Fibroblast of villous mesenchyme (primary cell): ENCODE data around the gene NGF. TPM values are rescaled to one million over a fixed set of nuclear protein-coding genes. Genes with fewer than 3 reads are reported as not detected.

Experiments
- DNase-seq: peaks from one replicate; pipeline ENCODE4 v3.0.0-alpha.2; 2010; ENCODE audit warnings: low read depth
- H3K4me3 ChIP-seq: 2 replicates; pipeline ENCODE4 v1.5.1; 2011; ENCODE audit warnings: low read depth, mild to moderate bottlenecking, low read length
- total RNA-seq: library from RNA; depleted of rRNA; stranded (reverse); fragments of >200 nt; gene quantifications from 2 replicates; pipeline ENCODE4 v1.2.3, GENCODE V29; 2012
- TF ChIP-seq, protein P1 (sequence below): IDR thresholded peaks from 2 replicates; pipeline ENCODE4 v1.5.1; 2012; ENCODE audit warnings: low read depth, mild to moderate bottlenecking, low read length; ENCODE audit not compliant: insufficient read depth

The NGF gene
- total RNA-seq, 1 donor = 0.86 TPM

DNA sequence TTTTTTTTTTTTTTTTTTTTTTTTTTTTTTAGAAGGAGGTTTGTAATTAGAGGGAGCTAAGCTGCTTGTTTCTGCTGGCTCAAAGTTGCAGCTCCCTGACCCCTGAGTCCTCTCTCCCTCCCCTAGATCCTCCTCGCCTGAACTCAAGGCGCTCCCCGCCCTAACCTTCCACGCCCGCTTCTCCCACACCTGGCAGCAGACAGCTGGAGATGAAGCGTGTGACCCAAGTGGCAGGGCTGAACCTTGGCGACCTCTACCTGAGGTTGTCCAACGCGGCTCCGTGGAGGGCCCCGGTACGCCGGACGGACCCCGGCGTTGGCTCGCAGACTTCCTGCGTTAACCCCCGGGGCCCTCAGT is 795 bp downstream of the NGF start:
- peak overlapping the region; percentile 64 for H3K4me3 ChIP-seq
- TF ChIP-seq, protein P1, sequence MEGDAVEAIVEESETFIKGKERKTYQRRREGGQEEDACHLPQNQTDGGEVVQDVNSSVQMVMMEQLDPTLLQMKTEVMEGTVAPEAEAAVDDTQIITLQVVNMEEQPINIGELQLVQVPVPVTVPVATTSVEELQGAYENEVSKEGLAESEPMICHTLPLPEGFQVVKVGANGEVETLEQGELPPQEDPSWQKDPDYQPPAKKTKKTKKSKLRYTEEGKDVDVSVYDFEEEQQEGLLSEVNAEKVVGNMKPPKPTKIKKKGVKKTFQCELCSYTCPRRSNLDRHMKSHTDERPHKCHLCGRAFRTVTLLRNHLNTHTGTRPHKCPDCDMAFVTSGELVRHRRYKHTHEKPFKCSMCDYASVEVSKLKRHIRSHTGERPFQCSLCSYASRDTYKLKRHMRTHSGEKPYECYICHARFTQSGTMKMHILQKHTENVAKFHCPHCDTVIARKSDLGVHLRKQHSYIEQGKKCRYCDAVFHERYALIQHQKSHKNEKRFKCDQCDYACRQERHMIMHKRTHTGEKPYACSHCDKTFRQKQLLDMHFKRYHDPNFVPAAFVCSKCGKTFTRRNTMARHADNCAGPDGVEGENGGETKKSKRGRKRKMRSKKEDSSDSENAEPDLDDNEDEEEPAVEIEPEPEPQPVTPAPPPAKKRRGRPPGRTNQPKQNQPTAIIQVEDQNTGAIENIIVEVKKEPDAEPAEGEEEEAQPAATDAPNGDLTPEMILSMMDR = no peak
- DNase-seq = no peak

DNA sequence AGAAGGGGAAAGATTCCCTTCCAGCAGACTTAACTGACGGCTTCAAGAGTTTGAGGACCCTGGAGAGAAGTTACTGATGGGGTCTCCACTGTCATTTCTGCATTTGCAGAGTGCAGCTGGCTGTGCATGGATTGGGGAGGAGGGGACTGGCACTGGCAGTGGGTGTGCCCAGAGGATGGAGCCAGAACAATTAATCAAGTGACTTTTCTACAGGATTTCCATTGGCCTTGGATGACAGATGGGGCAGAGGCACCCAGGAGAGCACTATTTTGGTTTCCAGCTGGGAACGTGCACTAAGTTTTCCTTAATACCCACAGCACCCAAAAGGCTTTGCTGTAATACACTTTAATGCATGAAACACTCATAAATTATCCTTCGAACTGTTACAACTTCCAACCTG is 1.3 kb downstream of the NGF start:
- no peak overlapping the region for H3K4me3 ChIP-seq
- DNase-seq = no peak
- TF ChIP-seq, protein P1 = no peak

DNA sequence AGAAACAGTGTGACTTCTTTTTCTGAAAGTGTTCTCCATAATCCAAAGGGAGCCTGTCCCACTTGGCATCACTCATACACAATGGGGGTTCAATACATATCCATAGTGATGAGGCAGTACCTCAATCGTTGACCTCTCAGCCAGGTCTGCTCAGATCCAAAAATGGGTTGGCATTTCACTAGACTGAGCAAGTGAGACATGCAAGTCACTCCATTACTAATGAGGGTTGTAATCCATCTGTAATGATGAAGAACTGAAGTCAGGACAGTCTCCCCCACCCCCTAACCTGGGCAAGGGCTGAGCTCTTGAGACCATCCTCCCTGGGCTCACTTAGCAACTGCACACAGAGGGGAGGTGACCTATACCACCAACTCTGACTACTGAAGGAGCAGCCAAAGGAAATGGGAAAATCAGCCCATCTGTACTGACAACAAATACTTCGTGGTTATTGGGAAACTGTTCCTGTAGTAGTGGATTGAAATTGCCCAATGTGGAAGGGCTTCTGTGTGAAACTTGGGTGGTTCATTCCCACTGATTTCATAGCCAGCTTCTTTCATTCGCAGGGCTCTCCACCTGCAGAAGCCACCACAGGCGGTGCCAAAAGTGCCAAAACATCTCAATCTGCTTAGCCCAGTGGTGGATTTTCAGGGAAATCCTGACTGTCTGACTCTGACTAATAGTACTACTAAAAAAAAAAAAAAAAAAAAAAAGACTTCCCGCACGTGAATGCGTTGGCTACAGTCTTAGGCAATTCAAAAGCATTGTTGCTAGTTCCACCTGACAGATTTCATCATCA is 5.0 kb downstream of the NGF start:
- DNase-seq = peak; percentile 81
- H3K4me3 ChIP-seq = no peak overlapping the region

DNA sequence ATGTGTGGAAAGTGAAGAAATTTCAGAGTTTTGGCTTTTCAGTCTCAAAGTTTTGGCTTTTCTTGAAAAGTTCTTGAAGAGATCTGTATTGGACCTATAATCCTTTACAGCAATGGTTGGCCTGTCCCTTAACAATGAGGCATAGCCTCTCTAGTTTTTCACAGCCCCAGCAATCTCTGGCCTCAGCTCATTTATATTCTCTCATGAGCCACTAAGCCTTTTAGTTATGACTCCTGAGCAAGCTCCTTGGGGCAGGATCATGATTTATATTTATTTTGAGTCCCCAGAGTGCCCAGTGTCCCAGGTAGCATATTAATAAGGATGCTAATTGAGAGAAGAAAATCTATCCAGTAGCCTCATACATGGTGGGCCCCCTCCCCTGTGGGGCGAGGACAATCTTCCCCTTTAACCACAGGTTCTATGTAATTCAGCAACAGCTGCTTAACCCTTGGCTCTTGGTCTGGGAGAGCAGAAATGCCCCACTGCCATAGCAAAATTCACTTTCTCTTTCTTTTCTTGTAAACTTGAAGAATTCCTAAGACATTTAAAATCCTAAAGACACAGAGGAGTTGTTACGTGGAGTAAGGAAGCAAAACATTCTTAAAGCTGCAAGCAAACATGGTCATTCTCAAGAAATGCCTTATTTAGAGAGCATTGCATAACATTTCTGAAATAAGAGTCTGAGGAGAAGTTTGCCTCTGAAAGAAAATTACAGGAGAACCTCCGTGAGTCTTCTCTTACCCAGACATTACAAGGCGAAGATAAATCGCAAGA is 6.3 kb downstream of the NGF start:
- TF ChIP-seq, protein P1 = no peak
- DNase-seq = peak; percentile 69
- H3K4me3 ChIP-seq = no peak overlapping the region

More for the DNA sequence above, 5.0 kb downstream of the NGF start:
- TF ChIP-seq, protein P1 = no peak

DNA sequence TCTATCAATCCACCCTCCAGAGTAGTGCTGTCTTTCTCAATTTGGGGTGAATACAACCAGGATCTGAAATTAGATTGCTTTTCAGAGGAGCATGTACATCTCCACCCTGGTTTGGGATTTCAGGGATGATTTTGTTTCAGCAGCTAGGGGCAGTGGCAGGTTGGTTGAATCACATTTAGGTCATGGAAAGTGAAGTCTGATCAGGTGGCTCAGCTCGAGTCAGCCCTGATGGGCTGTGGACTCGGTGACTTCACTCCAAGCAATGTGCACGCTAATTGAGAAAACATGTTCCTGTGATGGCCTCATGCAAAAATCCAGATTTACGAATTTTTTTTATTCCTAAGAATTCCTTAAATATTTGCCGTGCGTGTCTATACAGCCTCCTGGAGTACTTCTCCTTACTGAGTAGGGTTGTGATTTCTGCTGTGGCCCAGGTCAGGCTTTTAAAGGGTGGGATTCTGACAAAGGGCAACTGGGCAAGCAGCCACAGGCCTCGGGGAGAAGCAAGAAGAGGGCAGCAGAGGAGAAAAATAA is 7.5 kb downstream of the NGF start:
- no peak overlapping the region for H3K4me3 ChIP-seq
- TF ChIP-seq, protein P1 = peak; percentile 17

DNA sequence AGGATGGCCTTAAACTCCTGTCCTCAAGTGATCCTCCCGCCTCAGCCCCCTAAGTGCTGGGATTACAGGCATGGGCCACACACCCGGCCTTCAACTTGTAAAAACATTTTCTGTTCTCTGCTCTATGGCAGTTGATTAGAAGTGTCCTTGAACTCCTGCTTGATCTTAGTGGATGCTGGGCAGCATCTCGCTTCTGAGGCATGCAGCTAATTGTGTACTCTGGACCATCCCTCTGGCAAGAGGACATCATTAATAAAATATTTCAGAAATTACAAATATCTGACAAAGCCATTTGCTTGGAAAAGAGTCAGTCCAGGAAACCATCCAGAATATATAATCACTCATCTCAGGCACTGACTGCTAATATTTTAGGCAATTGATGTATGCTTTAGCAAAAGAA is 8.1 kb downstream of the NGF start:
- H3K4me3 ChIP-seq = no peak overlapping the region
- TF ChIP-seq, protein P1 = no peak
- no peak for DNase-seq

More for the DNA sequence above, 7.5 kb downstream of the NGF start:
- DNase-seq = peak; percentile 36
